Measurements from ENCODE around the gene MICA. TPM values are rescaled to one million over a fixed set of nuclear protein-coding genes. Genes with fewer than 3 reads are reported as not detected.

Gene MICA
- total RNA-seq, 1 donor from 2014 or later, result 56.3 TPM

- H3K9me3 Mint-ChIP-seq (ENCODE audit: low read depth), result peaks cover 13% of the 10 kb centered on the region
- no peak overlapping the region for H3K27ac Mint-ChIP-seq (ENCODE audit: unreplicated experiment)
- TF ChIP-seq CTCF (IDR thresholded peaks at IDR 0.05), result no peak
- DNase-seq (ENCODE audit: low spot score), result no peak
- H3K27me3 Mint-ChIP-seq (ENCODE audit: low read depth), result peaks cover 52% of the 10 kb centered on the region
- peaks cover 5% of the 10 kb centered on the region for H3K36me3 Mint-ChIP-seq (ENCODE audit: low read depth)
- H3K4me1 Mint-ChIP-seq (ENCODE audit: low read depth), result no peaks in the 10 kb centered on the region
- no peak overlapping the region for H3K4me3 Mint-ChIP-seq (ENCODE audit: unreplicated experiment)
Observed at GRCh38 chr6:31375699-31376098, 27.7 kb upstream of the MICA start.

GRCh38 chr6:31377029-31377428 is 26.4 kb upstream of the MICA start:
- no peak overlapping the region for H3K27ac Mint-ChIP-seq (ENCODE audit: unreplicated experiment)
- peaks cover 4% of the 10 kb centered on the region for H3K36me3 Mint-ChIP-seq (ENCODE audit: low read depth)
- no peak for TF ChIP-seq CTCF (IDR thresholded peaks at IDR 0.05)
- H3K4me1 Mint-ChIP-seq (ENCODE audit: low read depth), result no peaks in the 10 kb centered on the region
- no peak for DNase-seq (ENCODE audit: low spot score)
- no peak overlapping the region for H3K4me3 Mint-ChIP-seq (ENCODE audit: unreplicated experiment)
- peaks cover 58% of the 10 kb centered on the region for H3K27me3 Mint-ChIP-seq (ENCODE audit: low read depth)
- peaks cover 9% of the 10 kb centered on the region for H3K9me3 Mint-ChIP-seq (ENCODE audit: low read depth)

GRCh38 chr6:31378062-31378720 is 25.2 kb upstream of the MICA start:
- DNase-seq (ENCODE audit: low spot score), result no peak
- no peak overlapping the region for H3K27ac Mint-ChIP-seq (ENCODE audit: unreplicated experiment)
- peaks cover 53% of the 10 kb centered on the region for H3K27me3 Mint-ChIP-seq (ENCODE audit: low read depth)
- no peak overlapping the region for H3K4me3 Mint-ChIP-seq (ENCODE audit: unreplicated experiment)
- no peaks in the 10 kb centered on the region for H3K4me1 Mint-ChIP-seq (ENCODE audit: low read depth)
- H3K36me3 Mint-ChIP-seq (ENCODE audit: low read depth), result no peaks in the 10 kb centered on the region
- H3K9me3 Mint-ChIP-seq (ENCODE audit: low read depth), result no peaks in the 10 kb centered on the region
- no peak for TF ChIP-seq CTCF (IDR thresholded peaks at IDR 0.05)

- Mint-ChIP-seq H3K27me3 (ENCODE audit: low read depth) (peaks cover 52% of the 10 kb centered on the region), H3K27ac (ENCODE audit: unreplicated experiment) (no peak overlapping the region), H3K4me3 (ENCODE audit: unreplicated experiment) (no peak overlapping the region), H3K9me3 (ENCODE audit: low read depth) (no peaks in the 10 kb centered on the region), H3K4me1 (ENCODE audit: low read depth) (no peaks in the 10 kb centered on the region), H3K36me3 (ENCODE audit: low read depth) (no peaks in the 10 kb centered on the region)
- TF ChIP-seq CTCF (IDR thresholded peaks at IDR 0.05), result no peak
- no peak for DNase-seq (ENCODE audit: low spot score)
Observed at GRCh38 chr6:31378721-31379103, 24.7 kb upstream of the MICA start.

- no peak overlapping the region for H3K4me3 Mint-ChIP-seq (ENCODE audit: unreplicated experiment)
- no peaks in the 10 kb centered on the region for H3K4me1 Mint-ChIP-seq (ENCODE audit: low read depth)
- H3K27ac Mint-ChIP-seq (ENCODE audit: unreplicated experiment), result no peak overlapping the region
- no peaks in the 10 kb centered on the region for H3K36me3 Mint-ChIP-seq (ENCODE audit: low read depth)
- H3K9me3 Mint-ChIP-seq (ENCODE audit: low read depth), result no peaks in the 10 kb centered on the region
- TF ChIP-seq CTCF (IDR thresholded peaks at IDR 0.05), result no peak
- peaks cover 50% of the 10 kb centered on the region for H3K27me3 Mint-ChIP-seq (ENCODE audit: low read depth)
- DNase-seq (ENCODE audit: low spot score), result no peak
Observed at GRCh38 chr6:31379850-31380249, 23.5 kb upstream of the MICA start.
